Forelimb muscle (tissue), 1 donor: ENCODE data around the gene CCBE1. TPM values are rescaled to one million over a fixed set of nuclear protein-coding genes. Genes with fewer than 3 reads are reported as not detected.
A peak's percentile ranks its signal among the peaks of the same experiment; 100 is the strongest.

Source experiments
- DNase-seq: peaks from one replicate; pipeline ENCODE4 v3.0.0-alpha.2; 2013; ENCODE audit warnings: low read depth
- polyA plus RNA-seq: library from polyadenylated mRNA; unstranded; fragments of 120-200 nt; gene quantifications from one replicate; pipeline ENCODE4 v1.2.1, GENCODE V29; 2013; ENCODE audit not compliant: insufficient read length

Gene CCBE1
- polyA plus RNA-seq, 1 donor = 3.3 TPM

- no peak for DNase-seq
Observed at GRCh38 chr18:59620381-59620780, 76.8 kb downstream of the CCBE1 start.

- DNase-seq = no peak
Observed at GRCh38 chr18:59619816-59620215, 77.4 kb downstream of the CCBE1 start.

DNA sequence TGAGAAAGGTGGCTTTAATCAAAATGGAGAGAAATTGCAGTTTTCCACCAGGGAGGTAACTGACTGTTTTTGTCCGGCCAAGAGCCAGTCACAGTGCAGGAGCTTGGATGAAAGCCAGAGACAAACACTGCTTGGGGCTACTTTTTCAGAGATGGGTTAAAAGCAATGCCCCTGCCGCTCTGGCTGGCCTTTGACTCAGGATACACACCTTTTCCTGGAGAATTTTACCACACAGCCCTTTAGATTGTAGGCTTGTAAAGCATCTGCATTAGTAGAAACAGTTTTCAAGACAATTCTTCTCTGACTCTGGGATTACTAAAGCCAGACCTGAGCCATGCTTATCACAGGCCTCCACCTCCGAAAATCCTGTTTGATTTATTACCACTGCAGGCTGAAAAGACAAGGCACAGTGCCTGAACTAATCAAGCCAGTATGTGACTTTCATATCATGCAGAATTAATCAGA is 79.7 kb downstream of the CCBE1 start:
- DNase-seq = no peak

GRCh38 chr18:59616501-59616900 is 80.7 kb downstream of the CCBE1 start:
- no peak for DNase-seq

- DNase-seq = no peak
Observed at GRCh38 chr18:59613903-59614302, 83.3 kb downstream of the CCBE1 start.

DNA sequence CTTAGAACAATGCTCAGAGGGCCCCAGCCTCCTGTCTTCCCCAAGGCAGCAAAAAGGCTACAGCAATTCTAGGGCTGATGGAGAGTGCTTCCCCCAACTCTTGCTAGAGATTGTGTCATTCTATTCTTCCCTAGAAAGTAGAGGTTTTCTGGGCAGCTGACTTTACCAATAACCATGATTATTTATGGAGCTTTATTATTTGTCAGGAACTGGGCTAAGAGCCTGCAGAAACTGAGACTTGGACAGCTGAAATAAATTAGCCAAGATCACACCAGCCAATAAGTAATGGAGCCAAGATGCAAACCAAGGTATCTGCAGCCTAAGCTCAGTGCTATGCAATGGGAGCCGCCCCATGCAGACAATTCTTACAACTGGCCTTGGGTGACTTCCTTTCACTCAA is 84.8 kb downstream of the CCBE1 start:
- DNase-seq = peak; percentile 76

DNA sequence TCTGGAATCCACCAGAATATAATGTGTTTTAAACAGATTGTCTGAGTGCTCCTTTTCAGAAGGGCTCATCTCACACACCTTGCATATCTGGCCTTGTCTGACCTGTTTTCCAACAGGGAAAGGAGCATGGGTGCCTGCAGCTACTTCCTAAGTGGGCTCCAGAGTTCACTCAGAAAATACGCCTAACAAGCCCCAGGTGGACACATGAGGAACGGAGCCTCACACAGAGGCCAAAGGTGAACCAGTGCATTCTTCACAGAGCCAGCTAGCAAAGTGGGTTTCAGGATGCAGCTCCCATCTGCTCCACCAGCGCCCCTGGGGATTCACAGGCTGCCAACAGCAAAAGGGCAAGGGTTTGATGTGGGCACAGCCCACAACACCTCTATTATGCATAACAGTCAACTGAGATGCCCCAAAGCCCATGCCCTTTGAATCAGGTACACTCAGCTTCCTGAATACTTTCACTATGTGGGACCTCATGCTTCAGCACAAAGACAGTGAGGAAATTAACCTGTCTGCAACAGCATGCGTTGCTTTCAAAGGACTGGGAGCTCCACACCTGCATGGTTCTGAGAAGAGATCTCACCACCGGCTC is 86.6 kb downstream of the CCBE1 start:
- DNase-seq = no peak

DNA sequence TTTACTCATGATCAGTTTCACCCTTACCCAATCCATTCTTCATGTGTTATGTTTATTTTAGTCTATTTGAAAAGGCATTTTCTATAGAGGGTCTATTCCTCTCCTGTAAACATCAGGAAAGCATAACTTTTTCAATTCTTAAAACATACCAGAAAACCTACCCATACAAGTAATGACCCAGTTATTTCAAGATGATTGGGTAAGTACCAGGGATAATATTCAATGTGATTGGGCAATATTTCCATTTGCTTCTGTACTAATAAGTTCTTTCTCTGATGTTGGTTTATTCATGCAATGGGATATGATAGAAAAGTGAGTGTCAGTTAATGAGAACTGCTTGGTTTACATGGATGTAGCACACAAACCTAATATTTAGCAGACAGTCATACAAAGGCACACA is 87.6 kb downstream of the CCBE1 start:
- DNase-seq = no peak

- DNase-seq = no peak
Observed at GRCh38 chr18:59607471-59607870, 89.8 kb downstream of the CCBE1 start.

DNA sequence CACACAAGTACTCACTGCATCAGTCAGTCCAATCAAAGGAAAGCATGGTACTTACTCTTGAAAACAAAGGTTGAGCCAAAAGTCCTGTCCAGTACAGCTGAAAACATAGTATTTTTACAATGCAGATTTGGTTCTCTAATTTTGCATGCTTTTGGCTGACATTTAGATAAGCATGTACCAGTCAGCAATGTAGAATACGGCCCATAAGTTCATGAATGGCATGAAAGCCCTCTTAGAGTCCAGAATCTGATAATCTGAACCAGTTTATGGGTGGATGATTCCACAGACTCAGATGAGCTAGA is 90.2 kb downstream of the CCBE1 start:
- no peak for DNase-seq

DNA sequence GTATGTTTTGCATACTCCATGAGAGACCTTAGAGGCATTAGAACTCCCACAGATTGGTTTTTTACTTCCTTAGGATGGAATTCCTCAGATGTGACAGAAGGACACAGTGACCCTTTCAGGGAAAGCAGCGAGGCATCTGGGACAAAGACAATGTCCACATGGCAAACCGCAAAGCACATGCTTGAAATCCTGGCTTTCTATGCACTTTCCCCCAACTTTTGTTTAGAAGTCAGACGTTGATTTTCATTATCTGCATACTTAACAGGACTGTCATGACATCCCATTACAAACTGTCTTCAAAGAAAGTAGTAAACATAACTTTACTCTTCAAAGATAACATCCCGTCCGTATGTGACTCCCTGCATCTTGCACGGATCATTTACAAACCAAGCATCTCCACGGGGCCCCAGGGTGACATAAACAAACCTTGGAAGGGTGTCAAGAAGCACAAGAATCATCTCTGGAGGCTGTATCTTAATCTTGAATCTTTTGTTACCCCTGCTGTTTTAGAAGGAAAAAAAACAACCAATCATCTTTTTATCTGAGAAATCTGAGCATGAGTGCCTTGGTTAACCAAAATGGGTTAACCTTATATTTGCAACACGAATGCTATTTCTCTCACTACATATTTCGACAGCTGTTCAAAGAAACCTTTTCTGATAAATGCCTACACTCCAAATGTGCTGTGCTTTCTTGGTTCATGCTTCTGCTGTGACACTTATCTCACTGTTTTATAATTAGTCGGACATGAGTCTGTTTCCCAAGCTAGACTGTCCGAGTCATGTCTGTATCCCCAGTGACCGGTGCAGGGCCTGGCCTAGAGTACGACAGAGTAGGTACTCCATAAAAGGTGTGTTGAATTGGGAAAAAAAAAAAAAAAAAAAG is 90.8 kb downstream of the CCBE1 start:
- no peak for DNase-seq

- DNase-seq = no peak
Observed at GRCh38 chr18:59605633-59606192, 91.5 kb downstream of the CCBE1 start.

DNA sequence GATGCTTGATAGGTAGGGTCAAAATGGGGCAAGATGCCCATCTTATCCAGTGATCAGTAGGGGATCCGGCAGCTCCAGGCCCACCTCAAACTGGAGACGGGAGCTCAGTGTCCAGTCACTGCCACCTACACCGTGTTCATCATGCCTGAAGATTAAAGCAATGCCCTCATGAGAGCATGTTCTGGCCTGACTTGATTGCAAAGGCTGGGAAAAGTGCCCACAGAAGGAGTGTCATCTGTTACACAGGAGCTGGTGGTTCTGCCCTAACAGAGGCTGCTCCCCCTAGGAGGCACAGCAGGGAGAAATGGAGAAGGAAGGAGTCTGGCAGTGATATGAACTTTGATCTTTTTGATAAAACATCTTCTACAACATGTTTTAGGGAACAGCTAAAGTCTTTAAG is 92.3 kb downstream of the CCBE1 start:
- DNase-seq = no peak

GRCh38 chr18:59597049-59597448 is 100.2 kb downstream of the CCBE1 start:
- no peak for DNase-seq

GRCh38 chr18:59593291-59593717 is 103.9 kb downstream of the CCBE1 start:
- no peak for DNase-seq

DNA sequence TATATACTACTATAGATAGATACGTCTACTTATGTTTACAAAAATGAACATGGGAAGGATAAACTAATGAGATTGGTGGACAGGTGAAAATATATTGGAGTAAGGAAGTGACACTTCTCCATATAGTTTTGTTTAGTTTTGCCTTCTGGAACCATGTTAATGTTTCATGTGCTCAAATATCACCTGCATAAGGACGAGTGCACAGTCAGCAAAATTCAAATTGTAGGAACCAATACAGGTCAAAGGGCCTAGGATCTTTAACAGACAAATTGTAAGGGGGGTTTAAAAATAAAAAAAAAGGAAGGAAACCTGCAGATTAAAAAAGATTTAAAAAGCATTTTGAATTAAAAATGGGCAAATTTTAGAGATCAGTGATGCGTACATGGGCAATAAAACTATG is 104.6 kb downstream of the CCBE1 start:
- no peak for DNase-seq

DNA sequence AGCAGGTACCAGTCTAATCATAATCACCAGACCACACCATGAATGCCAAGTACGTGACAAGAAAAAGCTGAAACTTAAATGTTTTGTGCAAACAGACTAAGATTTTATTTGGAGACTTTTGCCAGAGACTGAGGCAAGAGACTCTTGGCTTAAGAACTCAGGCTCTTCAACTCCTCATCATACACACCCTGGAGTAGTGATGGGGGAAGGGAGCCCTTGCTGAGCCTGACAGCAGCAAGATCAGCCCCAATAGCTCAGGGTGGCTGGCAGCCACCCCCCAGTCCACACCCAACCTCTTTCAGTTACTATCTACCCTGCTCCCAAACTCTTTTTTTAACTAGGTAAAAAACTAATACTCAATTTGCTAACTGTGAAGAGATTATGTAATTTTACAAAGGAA is 114.8 kb downstream of the CCBE1 start:
- no peak for DNase-seq

GRCh38 chr18:59579509-59579908 is 117.7 kb downstream of the CCBE1 start:
- DNase-seq = no peak

- no peak for DNase-seq
Observed at GRCh38 chr18:59577386-59577655, 119.9 kb downstream of the CCBE1 start.

DNA sequence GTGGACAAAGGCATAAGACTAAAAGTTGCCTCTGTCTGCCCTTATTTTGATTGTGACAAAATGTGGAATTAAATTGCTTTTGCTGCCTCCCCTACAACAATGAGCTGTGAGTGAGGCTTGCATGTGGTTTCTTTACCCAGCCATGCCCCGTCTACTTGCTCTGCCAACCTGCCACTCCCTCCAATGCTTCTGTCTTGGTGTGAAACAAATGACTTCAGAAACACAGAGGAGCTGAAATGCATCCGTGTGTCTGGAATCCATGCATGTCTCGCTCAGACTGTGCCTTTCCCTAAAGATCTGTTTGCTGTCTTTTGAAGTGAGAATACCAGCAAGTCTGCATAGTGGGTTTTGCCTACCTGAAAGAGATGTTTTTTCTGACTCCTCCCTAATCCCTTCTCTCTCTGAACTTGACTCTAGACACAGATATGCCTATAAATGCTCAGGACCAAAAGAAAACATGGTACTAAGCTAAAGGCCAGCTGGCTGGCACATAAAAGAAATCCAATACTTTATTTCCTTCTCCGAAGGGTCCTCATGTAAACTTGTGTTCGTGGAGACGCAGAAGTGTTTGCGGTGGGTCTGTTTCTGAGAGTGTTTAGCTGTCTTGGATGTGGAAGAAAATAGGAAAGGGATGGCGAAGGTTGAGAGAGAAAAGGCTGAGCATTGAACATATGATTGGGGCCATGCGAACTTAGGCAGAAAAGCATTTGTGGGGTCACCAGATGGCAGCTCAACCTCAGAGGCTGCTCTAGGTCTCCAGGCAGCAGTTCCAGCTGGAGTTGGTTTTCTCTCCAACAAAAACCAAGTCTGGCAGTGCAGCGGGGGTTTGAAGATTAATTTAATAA is 120.5 kb downstream of the CCBE1 start:
- DNase-seq = no peak

- no peak for DNase-seq
Observed at GRCh38 chr18:59575995-59576394, 121.2 kb downstream of the CCBE1 start.

DNA sequence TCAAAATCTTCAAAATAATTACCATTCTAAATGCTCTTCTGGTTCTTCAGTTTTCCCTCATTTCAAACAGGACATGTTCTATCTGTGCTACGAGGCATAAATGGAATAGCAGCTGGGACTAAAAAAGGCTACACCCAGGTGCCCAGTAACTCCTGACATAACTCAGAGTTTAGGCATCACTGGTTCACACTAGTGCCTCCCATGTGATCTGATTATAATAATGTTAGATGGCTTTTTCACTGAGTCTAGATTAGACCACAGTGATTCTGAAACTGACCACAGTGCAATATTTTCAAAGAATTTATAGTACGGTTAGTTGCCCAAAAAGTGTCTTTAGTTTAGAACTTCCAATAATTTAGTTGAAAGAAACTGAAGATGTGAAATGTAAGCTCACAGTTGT is 123.3 kb downstream of the CCBE1 start:
- DNase-seq = no peak

- no peak for DNase-seq
Observed at GRCh38 chr18:59571902-59572301, 125.3 kb downstream of the CCBE1 start.
